ENCODE measurements around the gene LRCH3. TPM values are rescaled to one million over a fixed set of nuclear protein-coding genes. Genes with fewer than 3 reads are reported as not detected.
"Not testable (repeated sequence)": the region's sequence is repeated elsewhere in the genome, so short reads cannot be mapped to it uniquely, and the experiment has no call there.

The LRCH3 gene
- total RNA-seq, 6 donors from 2014 or later, result 24.6 to 68.1 (median 34.2) TPM

- Histone ChIP-seq H3K36me3 (peaks cover 0 to under 1% (median 0%) of the 10 kb centered on the region in 4 donors), H3K9me3 (no peaks in the 10 kb centered on the region), H3K4me1 (peaks cover 0 to 7% (median 3%) of the 10 kb centered on the region in 4 donors), H3K4me3 (no peak overlapping the region), H3K27ac (no peak overlapping the region), H3K27me3 (no peaks in the 10 kb centered on the region)
- no peak for ATAC-seq (ENCODE audit: low FRiP score in 2 of 2)
- DNase-seq, result no peak
- 72 to 83% methylated on average over 2 of the region's 2 CpGs for WGBS, 2 donors
- TF ChIP-seq POLR2A (IDR thresholded peaks at IDR 0.05) (no peak), EP300 (IDR thresholded peaks at IDR 0.05) (no peak), POLR2AphosphoS5 (IDR thresholded peaks at IDR 0.05) (no peak), CTCF (IDR thresholded peaks at IDR 0.05) (no peak)
These were observed 116.1 kb downstream of the LRCH3 start for GRCh38 chr3:197907196-197907595.

DNA sequence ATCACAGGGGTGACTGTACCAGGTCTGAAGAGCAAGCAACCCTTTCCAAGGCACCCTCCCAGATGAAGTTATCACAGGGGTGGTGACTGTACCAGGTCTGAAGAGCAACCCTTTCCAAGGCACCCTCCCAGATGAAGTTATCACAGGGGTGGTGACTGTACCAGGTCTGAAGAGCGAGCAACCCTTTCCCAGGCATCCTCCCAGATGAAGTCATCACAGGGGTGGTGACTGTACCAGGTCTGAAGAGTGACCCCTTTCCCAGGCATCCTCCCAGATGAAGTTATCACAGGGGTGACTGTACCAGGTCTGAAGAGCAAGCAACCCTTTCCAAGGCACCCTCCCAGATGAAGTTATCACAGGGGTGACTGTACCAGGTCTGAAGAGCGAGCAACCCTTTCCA lies 117.5 kb downstream of the LRCH3 start:
- ATAC-seq (ENCODE audit: low FRiP score in 2 of 2); H3K27ac ChIP-seq: not testable (repeated sequence)
- 89 to 95% methylated on average over 2 of the region's 2 CpGs for WGBS, 2 donors

DNA sequence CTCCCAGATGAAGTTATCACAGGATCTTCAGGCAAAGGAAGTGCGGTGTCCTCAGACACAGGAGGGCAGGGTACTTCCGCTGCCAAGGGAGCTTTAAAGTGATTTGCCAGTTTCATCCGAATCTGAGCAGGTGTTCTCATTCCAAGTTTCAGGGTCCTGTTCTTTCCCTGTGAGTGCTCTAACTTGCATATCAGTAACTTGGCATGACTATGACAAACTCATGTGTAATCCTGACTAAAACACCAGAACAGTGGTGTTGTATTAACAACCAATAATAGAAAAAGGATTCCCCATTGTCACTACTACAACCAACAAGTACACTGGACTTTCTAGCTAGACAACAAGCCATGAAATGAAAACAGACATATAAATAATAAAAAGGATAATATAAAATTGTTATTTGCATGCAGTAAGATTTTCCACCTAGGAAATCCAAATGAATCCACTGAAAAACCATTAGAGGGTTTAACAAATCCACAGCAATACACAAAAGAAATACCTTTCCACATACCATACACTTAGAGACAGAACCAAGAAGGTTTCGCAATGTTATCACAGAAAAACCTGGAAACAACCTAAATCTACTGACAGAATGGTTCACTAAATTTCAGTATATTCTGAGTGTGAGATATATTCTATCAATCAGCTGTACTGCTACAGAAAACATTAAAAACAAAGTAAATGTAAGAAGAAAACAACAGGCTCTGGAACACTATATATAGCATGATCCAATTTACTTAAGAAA lies 118.1 kb downstream of the LRCH3 start:
- Histone ChIP-seq H3K9me3 (no peaks in the 10 kb centered on the region), H3K27me3 (no peaks in the 10 kb centered on the region), H3K4me1 (peaks cover 0 to 7% (median 3%) of the 10 kb centered on the region in 4 donors), H3K36me3 (peaks cover 0 to 6% (median 3%) of the 10 kb centered on the region in 4 donors), H3K4me3 (no peak overlapping the region), H3K27ac (no peak overlapping the region)
- ATAC-seq (ENCODE audit: low FRiP score in 2 of 2) (no peak), DNase-seq (no peak)
- 93 to 97% methylated on average over 4 of the region's 4 CpGs for WGBS, 2 donors
- TF ChIP-seq POLR2AphosphoS5 (IDR thresholded peaks at IDR 0.05), result no peak
- TF ChIP-seq CTCF (IDR thresholded peaks at IDR 0.05), result no peak
- TF ChIP-seq POLR2A (IDR thresholded peaks at IDR 0.05), result no peak
- TF ChIP-seq EP300 (IDR thresholded peaks at IDR 0.05), result no peak

More for the DNA sequence above, 117.5 kb downstream of the LRCH3 start:
- not testable (repeated sequence) for H3K27me3 ChIP-seq, H3K36me3 ChIP-seq, H3K4me3 ChIP-seq, H3K9me3 ChIP-seq, DNase-seq, H3K4me1 ChIP-seq

GRCh38 chr3:197912741-197913476 lies 121.9 kb downstream of the LRCH3 start:
- Histone ChIP-seq H3K27ac (no peak overlapping the region), H3K36me3 (peaks cover 0 to 6% (median 3%) of the 10 kb centered on the region in 4 donors), H3K27me3 (no peaks in the 10 kb centered on the region), H3K9me3 (no peaks in the 10 kb centered on the region), H3K4me1 (no peaks in the 10 kb centered on the region), H3K4me3 (no peak overlapping the region)
- 86 to 89% methylated on average over 32 to 33 of the region's 33 CpGs for WGBS, 2 donors
- no peak for ATAC-seq (ENCODE audit: low FRiP score in 2 of 2)
- TF ChIP-seq POLR2A (IDR thresholded peaks at IDR 0.05), result no peak
- TF ChIP-seq CTCF (IDR thresholded peaks at IDR 0.05), result no peak
- no peak for TF ChIP-seq POLR2AphosphoS5 (IDR thresholded peaks at IDR 0.05)
- peak in 1 of 2 donors; percentile 70 for DNase-seq

GRCh38 chr3:197913641-197914380 lies 122.8 kb downstream of the LRCH3 start:
- Histone ChIP-seq H3K9me3 (no peaks in the 10 kb centered on the region), H3K36me3 (peaks cover 0 to 6% (median 3%) of the 10 kb centered on the region in 4 donors), H3K4me3 (no peak overlapping the region), H3K27ac (no peak overlapping the region), H3K27me3 (no peaks in the 10 kb centered on the region), H3K4me1 (no peaks in the 10 kb centered on the region)
- ATAC-seq (ENCODE audit: low FRiP score in 2 of 2) (no peak), DNase-seq (no peak)
- TF ChIP-seq CTCF (IDR thresholded peaks at IDR 0.05) (no peak), EP300 (IDR thresholded peaks at IDR 0.05) (no peak), POLR2AphosphoS5 (IDR thresholded peaks at IDR 0.05) (no peak), POLR2A (IDR thresholded peaks at IDR 0.05) (no peak)
- WGBS, 2 donors, result 93% methylated on average over 12 of the region's 12 CpGs

GRCh38 chr3:197921429-197922275 lies 130.6 kb downstream of the LRCH3 start:
- peaks cover 0 to 18% (median 0%) of the 10 kb centered on the region in 4 donors for H3K36me3 ChIP-seq
- not testable (repeated sequence) for ATAC-seq (ENCODE audit: low FRiP score in 2 of 2); H3K9me3 ChIP-seq; DNase-seq; H3K4me1 ChIP-seq; H3K27ac ChIP-seq; H3K4me3 ChIP-seq; H3K27me3 ChIP-seq
- 86 to 93% methylated on average over 21 to 24 of the region's 24 CpGs for WGBS, 2 donors

Data from upper lobe of left lung (tissue), 6 donors.